ENCODE results near the gene GPR18.
"Not testable (repeated sequence)": the region's sequence is repeated elsewhere in the genome, so short reads cannot be mapped to it uniquely, and the experiment has no call there.

The GPR18 gene

DNA sequence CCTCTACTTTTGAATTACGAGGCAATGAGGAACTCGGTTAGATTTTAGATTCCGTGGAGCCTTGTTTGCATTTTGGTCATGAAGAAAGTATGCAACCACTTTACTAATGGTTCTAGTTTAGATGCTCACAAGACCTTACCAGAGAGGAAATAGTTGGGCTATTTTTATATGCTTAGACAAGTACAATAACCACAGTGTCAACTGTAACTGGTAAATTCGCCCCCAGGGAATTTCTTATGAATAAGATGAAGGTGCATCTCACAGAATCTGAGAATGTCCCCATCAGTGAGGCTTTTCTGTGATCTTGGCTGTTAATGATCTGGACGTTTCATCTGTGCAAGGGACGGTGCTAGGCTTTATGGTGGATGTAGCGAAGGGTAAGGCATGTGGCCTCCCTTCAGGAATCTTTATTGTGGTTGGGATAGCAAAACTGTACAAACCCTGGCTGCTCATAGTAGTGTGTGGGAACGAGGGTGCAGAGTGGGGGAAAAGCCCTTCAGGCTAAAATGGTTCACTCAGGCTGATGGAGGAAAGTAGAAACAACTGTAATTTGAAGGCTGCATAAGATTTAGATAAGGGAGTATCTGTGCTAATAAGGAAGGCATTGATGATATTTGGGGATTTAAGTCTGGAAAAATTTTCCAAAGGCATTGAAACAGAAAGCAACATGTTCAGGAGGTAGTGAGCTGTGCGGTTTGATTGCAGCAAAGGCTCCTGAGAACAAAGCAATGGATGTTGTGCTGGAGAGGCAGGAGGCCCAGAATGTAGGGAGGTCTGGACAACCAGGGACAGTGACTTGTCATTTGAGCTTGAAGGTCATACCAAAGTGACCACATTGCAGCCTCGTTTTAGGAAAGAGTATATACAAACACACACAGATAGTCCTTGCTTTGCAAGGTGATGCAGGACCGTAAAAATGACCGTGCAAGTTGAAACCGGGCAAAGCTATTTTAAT lies 29.2 kb downstream of the GPR18 start:
- no peak for DNase-seq (ENCODE audit: low read depth, low spot score)

DNA sequence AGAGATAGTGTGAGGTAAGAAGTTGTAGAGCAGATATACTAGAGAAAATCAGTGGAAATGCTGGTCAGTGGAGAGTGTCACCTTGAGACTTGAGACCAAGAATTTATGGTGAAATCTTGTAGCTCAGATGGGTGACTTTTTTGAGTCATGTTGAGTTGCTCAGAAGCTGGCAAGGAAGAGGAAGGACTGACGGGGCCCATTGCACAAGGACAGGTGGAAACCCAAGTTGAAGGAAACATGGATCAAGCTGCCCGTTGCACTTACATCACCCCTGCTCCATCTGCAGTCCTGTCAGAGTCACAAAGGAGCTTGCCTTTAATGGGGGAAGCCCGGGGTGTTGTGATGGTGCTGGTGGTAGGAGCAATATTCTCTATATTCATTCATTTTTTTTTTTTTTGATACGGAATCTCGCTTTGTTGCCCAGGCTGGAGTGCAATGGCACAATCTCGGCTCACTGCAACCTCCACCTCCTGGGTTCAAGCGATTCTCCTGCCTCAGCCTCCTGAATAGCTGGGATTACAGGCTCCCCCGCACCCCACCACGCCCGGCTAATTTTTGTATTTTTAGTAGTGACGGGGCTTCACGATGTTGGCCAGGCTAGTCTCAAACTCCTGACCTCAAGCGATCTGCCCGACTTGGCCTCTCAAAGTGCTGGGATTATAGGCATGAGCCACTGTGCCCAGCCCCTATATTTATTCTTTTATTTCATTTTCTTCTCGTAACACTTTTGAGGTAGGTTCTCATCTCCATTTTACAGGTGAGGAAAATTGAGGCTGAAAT lies 30.1 kb downstream of the GPR18 start:
- DNase-seq (ENCODE audit: low read depth, low spot score) = no peak

DNA sequence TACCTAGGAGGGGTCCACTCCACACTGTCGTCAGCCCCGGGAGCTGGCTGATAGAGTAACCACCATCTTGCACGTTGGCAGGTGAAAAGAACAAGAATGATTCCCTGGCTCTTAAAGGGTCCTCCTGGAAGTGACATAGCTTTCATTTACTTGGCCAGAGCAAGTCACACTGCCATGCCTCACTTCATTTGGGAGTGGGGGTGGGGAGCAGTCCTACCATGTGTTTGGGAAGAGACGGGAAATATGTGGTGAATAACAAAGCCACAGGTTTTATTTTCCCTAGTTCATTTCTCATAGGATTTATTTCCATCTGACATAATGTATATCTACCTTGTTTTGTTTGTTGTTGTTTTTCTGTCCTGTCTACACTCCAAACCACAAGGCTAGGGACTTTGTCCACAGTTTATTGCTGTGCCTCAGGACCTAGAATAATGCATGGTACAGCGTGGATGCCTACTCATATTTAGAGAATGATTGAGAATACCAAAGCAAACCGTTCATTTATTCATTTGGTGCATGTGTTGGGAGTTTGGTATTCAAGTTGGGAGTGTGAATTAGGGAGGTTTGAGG lies 30.8 kb downstream of the GPR18 start:
- no peak for DNase-seq (ENCODE audit: low read depth, low spot score)

DNA sequence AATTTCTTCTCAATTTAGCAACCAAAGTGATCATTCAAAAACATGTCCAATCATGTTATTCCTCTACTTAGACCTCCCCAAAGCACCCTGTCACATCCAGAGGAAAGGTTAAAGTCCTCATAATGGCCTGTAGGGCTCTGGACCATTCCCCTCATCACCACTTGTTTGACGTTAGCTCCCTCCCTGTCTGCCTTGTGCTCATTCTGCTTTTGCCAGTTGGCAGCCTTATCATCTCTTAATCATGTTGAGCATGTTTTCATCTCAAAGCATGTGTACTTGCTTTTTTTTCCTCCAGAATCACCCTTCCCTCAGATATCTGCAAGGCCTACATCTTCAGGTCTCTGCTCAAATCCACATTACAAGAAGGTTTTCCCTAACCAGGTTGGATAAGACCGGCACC lies 31.7 kb downstream of the GPR18 start:
- DNase-seq (ENCODE audit: low read depth, low spot score) = no peak

DNA sequence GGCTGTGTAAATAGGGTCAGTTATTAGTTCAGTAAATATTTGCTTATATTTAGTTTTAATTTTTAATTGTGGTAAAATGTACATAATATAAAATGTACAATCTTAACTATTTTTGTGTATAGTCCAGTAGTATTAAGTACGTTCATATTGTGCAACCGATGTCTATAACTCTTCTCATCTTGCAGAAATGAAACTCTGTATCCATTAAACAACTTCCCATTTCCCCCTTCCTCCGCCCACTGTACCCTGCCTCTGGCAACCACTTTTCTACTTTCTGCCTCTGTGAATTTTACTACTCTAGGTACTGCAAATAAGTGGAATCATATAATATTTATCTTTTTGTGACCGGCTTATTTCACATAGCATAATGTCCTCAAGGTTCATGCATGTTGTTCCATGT lies 33.1 kb downstream of the GPR18 start:
- no peak for DNase-seq (ENCODE audit: low read depth, low spot score)

DNA sequence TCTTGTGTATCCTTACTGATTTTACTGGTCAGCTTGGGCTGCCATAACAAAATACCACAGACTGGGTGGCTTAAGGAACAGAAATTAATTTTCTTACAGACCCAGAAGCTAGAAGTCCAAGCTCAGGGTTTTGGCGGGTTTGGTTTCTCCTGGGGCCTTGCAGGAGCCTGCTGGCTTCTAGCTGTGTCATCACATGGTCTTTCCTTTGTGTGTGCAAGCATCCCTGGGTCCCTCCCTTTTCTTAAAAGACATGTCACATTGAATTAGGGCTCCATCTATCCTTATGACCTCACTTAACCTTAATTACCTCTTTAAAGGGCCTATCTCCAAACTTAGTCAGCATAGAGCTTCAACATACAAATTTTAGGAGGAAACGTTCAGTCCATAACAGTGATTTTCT lies 34.2 kb downstream of the GPR18 start:
- DNase-seq (ENCODE audit: low read depth, low spot score) = no peak

DNA sequence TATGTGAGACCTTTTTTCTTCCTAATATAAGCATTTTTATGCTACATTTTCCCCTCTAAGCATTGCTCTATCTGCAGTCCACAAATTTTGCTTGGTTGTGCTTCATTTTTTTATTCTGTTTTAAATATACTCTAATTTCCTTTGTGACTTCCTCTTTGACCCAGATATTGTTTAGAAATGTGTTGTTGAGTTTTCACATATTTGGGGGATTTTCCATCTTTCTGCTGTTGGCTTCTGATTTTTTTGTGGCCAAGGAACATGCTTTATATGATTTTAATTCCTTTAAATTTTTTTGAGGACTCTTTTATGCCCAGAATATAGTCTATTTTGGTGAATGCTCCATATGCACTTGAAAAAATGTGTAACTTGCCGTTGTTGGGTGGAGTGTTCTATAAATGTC lies 34.6 kb downstream of the GPR18 start:
- DNase-seq (ENCODE audit: low read depth, low spot score) = no peak

DNA sequence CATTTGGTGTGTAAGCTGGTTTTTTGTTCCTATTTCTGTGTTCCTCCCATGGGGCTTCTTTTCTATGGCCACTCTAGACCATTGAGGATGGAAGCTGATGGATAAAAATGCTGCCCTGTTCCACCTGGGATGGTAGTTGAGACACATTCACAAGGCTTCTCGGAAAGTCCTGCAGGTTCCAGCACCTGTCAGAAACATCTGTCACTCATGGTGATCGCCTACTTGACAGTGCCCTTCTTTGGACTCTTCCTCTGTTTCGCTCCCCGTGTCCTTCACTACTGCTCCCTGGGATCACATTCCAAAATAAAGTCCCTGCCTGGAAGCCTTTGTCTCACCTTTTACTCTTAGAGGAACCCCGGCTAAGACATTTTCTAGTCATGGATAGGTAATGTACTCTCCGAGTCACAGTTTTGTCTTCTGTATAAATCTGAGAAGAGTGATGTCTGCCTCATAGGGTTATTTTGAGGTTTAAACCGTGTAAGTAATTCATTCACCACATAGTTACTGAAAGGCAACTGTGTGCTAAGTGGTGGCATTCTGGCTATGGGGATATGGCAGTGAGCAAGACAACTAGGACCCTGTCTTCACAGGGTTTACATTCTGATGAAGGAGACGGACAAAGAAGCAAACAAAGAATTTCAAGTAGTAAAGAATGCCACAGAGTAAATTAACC lies 36.5 kb downstream of the GPR18 start:
- DNase-seq (ENCODE audit: low read depth, low spot score) = no peak

DNA sequence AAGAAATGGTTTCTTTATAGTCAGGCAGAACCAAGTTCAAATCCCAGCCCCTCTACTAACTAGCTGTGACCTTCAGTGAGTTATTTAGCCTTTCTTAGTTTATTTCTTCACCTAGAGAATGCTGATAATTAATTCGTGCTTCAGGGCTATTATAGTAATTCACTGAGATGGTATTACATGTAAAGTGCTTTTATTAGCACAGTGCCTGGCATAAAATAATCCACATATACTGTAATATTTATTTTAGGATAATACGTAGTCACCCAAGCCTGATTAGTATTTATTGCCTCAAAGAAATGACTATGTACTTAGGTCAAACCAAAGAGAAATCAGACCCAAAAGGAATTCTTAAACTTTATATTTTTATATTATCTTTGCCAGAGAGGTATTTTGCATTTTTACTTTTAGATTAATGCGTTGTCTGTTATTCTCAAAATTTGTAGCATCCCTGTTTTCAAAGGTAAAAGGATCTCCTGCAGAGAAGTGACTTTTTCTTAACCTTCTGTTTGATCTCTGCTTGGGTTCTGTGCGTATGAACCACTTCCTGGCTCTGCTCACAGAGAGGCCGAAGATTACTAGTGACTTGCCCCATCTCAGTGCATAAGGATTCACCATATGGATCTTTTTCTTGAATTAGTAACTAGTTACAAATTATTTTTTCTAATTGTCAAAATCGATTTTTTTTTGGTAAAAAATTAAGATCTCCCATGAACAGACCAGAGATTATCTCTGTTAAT lies 37.8 kb downstream of the GPR18 start:
- no peak for DNase-seq (ENCODE audit: low read depth, low spot score)

DNA sequence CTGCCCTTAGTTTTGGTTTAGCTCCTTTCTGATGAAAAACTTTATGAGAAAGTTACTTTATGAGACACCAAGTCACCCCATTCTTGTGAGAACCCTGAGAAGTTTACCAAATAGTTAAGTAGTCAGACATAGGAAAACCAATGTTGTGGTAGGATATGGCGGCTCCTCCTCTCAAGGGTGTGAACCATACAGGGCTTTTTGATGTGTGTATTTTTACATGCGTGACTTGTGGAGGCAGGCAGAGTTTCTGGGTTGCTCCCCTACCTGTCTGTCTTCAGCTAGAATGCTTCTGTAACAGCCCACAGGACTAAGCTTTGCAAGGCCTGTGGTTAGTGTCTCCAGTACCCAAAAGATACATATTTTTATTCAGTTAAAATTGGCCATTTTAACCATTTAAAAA lies 39.2 kb downstream of the GPR18 start:
- DNase-seq (ENCODE audit: low read depth, low spot score) = peak; percentile 40

DNA sequence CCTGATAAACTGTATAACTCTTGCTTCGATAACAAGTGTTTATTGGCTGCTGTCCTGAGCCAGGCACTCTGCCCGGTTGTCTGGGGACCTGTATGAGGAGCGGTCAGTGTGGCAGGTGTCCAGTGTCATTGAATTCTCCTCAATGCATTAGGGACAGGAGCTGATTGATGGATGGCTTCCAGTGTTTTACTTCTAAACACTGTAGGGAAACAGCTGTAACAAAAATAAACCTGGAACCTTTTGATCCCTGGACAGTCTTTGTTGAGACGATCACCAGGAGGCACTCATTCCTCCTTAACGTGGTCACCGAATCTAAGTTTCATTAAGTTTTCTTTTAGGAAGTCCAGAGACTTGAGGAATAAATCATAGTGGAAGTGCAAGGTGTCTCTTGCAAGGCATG lies 39.6 kb downstream of the GPR18 start:
- no peak for DNase-seq (ENCODE audit: low read depth, low spot score)

DNA sequence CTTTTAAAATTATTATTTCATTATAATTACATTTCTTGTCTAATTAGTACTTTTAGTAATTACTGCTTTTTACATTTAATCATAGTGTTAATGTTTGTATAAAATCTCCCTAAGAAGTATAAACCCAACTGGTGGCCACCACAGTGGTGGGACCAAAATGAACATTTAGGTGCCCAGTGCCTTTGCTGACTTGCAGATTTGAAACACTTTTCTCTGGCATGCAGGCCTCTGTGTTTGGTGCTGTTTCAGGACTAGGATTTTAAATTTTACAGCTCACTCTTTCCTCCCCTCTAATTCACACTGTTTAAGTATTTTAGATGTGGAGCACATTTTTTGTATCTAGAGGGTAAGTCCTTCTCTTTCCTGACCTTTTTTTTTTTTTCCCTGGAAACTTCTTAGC lies 40.1 kb downstream of the GPR18 start:
- DNase-seq (ENCODE audit: low read depth, low spot score) = no peak

DNA sequence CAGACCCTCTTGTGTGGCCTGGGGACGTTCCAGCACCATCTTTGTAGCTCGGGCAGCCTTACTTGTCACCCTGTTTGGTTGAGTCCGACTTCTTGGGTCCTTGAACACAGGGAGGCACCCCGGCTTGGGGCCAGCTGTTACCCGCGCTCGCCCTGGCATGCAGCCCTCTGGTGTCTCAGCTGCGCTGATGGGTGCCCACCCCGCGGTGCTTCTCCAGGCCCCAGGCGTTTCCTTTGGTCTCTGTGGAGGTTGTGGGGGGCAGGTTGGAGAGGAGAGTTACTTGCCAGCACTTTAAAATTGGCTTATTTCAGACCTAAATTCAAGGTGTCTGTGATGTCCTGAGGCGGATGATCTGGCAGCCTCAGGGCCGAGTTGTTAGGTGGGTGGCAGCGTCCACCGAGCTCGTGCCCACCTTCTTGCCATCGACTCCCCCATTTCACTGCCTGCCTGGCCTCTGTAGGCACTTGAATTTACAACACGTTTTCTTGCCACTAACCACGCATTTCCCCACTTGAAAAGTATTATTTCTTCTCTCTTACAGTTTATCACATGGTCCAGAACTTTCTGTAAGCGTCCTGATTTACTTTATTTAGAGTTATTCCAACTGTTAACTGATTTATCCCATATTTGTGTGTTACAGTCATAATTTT lies 40.6 kb downstream of the GPR18 start:
- DNase-seq (ENCODE audit: low read depth, low spot score) = no peak

DNA sequence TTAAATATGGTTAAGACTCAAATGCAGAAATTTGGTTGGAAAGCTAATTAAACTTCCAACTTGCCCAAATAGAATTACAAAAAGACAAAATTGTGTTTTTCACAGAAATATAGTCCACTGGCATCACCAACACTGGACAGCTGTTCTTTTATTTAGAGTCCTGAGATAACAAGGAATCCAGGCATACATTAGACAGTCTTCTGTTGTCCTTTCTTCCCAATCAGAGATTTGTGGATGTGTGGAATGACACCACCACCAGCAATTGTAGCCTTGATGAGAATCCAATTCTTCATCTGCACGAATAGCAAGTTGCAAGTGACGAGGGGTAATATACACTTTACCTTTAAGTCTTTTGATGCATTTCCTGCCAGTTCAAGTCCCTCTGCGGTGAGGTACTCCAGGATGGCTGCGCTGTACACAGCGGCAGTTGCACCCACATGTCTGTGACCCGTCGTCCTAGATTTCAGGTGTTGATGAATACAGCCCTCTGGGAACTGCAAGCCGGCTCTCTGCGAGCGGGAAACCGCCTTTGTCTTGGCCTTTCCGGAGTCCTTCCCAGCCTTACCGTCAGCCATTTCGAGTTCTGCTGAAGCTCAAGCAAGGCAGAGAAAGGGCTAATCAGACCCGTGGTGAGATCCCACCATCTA lies 42.9 kb downstream of the GPR18 start:
- peak; percentile 32 for DNase-seq (ENCODE audit: low read depth, low spot score)

DNA sequence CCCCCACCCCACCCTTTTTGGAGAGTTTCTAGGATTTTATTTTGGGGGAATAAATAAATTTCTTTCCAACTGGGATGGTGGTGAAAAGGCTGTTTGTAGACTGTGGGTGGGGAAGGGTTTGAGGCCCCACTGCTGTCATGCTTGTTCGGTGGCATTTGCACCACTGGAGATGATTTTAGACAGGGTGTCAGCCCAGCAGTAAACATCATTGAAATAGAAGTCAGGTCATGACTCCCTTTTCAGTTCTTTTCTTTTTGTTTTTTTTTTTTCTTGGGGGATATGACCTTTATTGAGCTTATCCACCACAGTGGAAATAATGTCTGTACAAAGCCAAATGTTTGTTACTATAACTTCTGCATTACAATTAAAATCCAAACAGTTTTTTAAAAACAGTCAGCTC lies 43.4 kb downstream of the GPR18 start:
- DNase-seq (ENCODE audit: low read depth, low spot score) = no peak

DNA sequence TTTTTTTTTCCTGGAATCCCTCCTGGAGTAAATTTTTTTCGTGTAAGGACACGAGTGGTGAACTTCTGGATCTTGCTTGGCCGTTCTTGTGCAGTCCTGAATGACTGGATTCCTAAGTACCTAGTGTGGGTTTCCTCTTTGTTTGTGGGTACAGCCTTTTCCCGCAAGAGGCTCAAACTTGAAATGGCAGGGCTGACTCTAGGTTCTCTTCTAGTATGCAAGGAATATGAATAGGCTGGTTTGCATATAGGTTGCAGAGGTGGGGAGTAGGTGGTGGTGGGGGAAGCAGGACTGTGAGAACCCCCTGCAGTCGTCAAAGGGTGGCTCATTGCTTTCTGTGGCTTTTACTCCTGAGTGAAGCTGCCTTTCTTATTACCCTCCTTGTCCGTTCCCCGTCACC lies 43.9 kb downstream of the GPR18 start:
- DNase-seq (ENCODE audit: low read depth, low spot score) = no peak

DNA sequence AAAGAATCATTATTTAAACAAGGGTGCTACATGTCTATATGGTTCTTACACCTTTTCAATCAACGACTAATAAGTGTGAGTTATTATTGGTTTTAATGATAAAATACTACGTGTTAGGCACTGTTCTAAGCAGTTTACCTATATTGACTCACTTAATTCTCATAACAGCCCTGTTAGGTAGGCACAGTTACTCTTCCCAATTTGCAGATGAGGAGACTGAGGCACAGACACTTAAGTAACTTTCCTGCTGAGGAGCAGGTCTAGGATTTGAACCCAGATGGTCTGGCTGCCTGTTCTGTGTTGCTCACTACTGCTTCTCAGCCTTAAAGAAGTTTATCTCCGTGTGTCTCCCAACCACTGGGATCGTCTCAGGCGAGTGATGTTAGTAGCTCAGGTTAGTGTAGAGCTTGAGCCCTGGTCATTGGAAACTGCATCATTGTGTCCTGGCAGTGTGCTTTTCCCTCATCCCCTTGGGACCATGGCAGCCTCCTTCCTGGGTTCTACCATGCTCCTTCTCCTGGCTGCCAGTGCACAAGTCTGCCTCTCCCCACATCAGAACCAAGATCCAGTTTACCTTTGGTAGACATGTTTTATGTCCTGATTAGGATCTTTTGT lies 46.7 kb downstream of the GPR18 start:
- no peak for DNase-seq (ENCODE audit: low read depth, low spot score)

DNA sequence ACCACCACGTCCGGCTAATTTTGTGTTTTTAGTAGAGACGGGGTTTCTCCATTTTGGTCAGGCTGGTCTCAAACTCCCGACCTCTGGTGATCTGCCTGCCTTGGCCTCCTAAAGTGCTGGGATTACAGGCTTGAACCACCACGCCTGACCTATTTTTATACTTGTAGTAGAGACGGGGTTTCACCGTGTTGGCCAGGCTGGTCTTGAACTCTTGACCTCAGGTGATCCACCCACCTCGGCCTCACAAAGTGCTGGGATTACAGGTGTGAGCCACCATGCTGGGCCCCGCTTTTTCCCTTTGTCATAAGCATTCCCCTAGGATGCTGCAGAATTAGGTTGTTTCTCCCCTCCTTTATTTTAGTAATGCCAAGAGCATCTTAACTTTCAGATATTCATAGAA lies 47.6 kb downstream of the GPR18 start:
- DNase-seq (ENCODE audit: low read depth, low spot score) = not testable (repeated sequence)

DNA sequence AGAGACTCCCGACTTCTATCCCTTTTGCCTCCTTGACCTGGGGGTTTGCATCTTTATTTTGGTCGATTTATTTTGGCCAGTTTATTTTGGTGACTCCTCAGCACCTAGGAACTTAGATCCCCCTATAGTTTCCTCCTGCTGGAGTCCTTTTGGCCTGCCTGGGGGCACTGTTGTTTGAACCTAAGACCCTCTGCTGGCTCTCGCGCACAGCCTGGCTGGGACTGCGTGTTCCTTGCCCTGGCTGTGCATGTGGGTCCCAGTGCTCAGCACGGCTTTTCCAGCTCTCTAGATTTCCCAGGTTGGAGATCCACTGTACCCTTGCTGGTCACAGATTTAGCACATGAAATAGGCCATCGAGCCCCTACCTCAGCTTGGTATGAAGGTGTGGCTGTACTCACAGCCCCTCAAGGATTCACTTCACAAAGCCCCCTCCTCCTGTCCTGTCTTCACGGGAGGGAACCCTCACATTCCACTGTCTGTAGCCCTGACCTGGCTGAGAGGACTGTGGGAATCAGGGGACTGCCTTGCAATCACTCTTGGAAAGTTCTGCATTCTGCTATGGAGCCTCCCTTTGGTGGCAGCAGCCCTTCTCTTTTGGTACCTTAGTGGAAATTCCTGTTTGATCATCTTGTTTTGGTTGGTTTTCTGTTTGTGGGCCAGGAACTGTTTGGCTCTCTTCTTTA lies 49.2 kb downstream of the GPR18 start:
- DNase-seq (ENCODE audit: low read depth, low spot score) = no peak
